ENCODE data around the gene COQ2. TPM values are rescaled to one million over a fixed set of nuclear protein-coding genes. Genes with fewer than 3 reads are reported as not detected.

COQ2 gene
- total RNA-seq, 1 experiment from 2014 or later, result 19.8 TPM

DNA sequence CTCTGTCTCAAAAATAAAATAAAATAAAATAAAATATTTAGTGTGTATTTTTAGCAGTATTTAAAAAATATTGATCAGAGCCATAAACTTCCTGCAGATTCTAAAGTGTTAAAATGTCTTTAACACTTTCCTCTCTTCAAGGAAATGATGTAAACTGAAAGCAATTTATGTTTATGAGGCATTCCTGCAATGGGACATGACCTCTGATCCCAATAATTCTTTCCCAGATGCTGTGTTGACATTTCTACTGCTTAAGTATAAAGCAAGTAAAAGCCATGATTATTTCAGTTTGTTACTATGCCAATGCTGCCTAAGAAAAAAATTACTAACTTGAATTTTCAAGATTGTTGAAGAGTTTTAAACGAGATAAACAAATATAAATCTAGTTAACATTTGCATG lies 29.0 kb downstream of the COQ2 start:
- Histone ChIP-seq H2AK5ac (ENCODE audit: insufficient read length, low read length) (no peak overlapping the region), H3K79me1 (ENCODE audit: insufficient read depth, low read depth, low read length, poor library complexity, severe bottlenecking) (no peaks in the 10 kb centered on the region), H2AFZ (ENCODE audit: low read length) (no peak overlapping the region), H3K56ac (ENCODE audit: insufficient read length, low read depth, low read length) (no peak overlapping the region), H4K91ac (ENCODE audit: insufficient read length, low read depth, low read length) (no peak overlapping the region), H3K9me3 (ENCODE audit: control insufficient read depth, low read depth, low read length) (no peaks in the 10 kb centered on the region), H2BK120ac (ENCODE audit: low read depth, low read length, poor library complexity, severe bottlenecking) (no peak overlapping the region), H3K23ac (ENCODE audit: insufficient read length, low read depth, low read length) (no peak overlapping the region), H2BK5ac (ENCODE audit: insufficient read length, low read length) (no peak overlapping the region), H3K27ac (ENCODE audit: insufficient read length, low read depth, low read length) (no peak overlapping the region), H3K14ac (ENCODE audit: insufficient read depth, low read length) (no peak overlapping the region), H4K5ac (ENCODE audit: insufficient read length, low read depth, low read length) (no peak overlapping the region), H3K4me2 (ENCODE audit: insufficient read depth, insufficient read length, low read length) (no peak overlapping the region), H3K27me3 (ENCODE audit: insufficient read depth, low read length) (no peaks in the 10 kb centered on the region), H3K4me1 (ENCODE audit: insufficient read depth, low read length) (no peaks in the 10 kb centered on the region; the same call in 1 of the 2 replicates), H2BK15ac (ENCODE audit: low read depth, low read length) (no peak overlapping the region), H2BK20ac (ENCODE audit: low read depth, low read length, poor library complexity, severe bottlenecking) (no peak overlapping the region), H3K4ac (ENCODE audit: low read depth, low read length) (no peak overlapping the region), H2BK12ac (ENCODE audit: insufficient read length, low read depth, low read length) (no peak overlapping the region), H3K18ac (ENCODE audit: insufficient read length, low read depth, low read length) (no peak overlapping the region), H3T11ph (ENCODE audit: low read length) (no peak overlapping the region), H3K23me2 (ENCODE audit: insufficient read length, low read depth, low read length, poor library complexity, severe bottlenecking) (no peaks in the 10 kb centered on the region), H3K9ac (ENCODE audit: extremely low read depth, insufficient read length, low read length) (no peak overlapping the region), H4K8ac (replicated peaks; ENCODE audit: insufficient read length, low read depth, low read length) (no peak overlapping the region), H4K20me1 (ENCODE audit: control insufficient read depth, insufficient read depth, insufficient read length) (no peaks in the 10 kb centered on the region), H3K79me2 (ENCODE audit: insufficient read depth, low read length) (no peaks in the 10 kb centered on the region)
- no peak overlapping the region for H3K4me3 Mint-ChIP-seq
- no CpG with 5 or more reads among the region's 1 CpG for WGBS (ENCODE audit: extremely low coverage, insufficient read length, low lambda C conversion rate)
- H3K27me3 Mint-ChIP-seq (ENCODE audit: low read depth), result no peaks in the 10 kb centered on the region
- no peak for DNase-seq
- peaks cover 0 to 3% (median 0%) of the 10 kb centered on the region in 3 experiments; a peak in 1 of 7 replicates for H3K36me3 Mint-ChIP-seq (ENCODE audit: insufficient read depth in 1 of 3, low read depth in 3 of 3)
- no peak overlapping the region for H3K27ac Mint-ChIP-seq
- H3K9me3 Mint-ChIP-seq, result no peaks in the 10 kb centered on the region
- peaks cover 5 to 6% of the 10 kb centered on the region in 2 experiments for H3K4me1 Mint-ChIP-seq
- TF ChIP-seq, protein P1, sequence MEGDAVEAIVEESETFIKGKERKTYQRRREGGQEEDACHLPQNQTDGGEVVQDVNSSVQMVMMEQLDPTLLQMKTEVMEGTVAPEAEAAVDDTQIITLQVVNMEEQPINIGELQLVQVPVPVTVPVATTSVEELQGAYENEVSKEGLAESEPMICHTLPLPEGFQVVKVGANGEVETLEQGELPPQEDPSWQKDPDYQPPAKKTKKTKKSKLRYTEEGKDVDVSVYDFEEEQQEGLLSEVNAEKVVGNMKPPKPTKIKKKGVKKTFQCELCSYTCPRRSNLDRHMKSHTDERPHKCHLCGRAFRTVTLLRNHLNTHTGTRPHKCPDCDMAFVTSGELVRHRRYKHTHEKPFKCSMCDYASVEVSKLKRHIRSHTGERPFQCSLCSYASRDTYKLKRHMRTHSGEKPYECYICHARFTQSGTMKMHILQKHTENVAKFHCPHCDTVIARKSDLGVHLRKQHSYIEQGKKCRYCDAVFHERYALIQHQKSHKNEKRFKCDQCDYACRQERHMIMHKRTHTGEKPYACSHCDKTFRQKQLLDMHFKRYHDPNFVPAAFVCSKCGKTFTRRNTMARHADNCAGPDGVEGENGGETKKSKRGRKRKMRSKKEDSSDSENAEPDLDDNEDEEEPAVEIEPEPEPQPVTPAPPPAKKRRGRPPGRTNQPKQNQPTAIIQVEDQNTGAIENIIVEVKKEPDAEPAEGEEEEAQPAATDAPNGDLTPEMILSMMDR (conservative IDR thresholded peaks at IDR 0.05), result no peak

Data from H9 (cell line).